ENCODE results near the gene CYB5R2. TPM values are rescaled to one million over a fixed set of nuclear protein-coding genes. Genes with fewer than 3 reads are reported as not detected.

Gene CYB5R2
- polyA plus RNA-seq, 4 donors: 26.0 to 30.9 (median 29.1) TPM

DNA sequence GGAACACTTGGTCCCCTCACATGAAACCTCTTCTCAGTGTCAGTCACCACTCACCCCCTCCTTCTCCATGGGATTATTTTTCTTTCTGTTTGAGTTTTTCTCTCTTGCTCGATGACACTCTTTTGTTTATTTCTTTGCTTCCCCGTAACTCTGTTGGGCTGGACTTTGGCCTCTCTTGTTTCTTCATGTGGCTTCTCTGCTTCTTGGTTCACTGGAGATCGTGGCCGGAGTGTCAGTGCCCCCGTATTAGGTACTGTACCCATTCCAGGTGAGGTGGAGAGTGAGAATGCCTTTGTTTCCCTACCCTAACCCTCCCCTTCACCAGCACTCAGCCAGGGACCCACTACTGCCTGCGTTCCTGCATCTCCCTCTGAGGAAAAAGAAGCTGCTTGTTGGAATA is 32.5 kb downstream of the CYB5R2 start:
- no peak for DNase-seq (ENCODE audit: low read depth in 4 of 4, low spot score in 2 of 4)

DNA sequence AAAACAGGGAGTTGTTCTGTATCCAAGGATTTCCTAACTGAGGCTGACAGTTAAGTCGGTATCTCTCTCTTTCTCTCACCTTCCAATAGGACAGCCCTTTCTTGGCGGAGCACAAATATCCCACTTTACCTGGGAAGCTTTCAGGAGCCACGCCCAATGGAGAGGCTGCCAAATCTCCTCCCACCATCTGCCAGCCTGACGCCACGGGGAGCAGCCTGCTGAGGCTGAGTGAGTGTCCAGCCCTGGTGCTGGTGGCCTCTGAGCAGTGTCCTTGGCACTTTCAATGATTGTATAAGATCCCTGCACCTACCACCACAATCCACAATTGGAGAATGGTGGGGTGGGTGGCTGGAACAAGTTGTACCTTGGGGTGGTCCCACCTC is 33.7 kb downstream of the CYB5R2 start:
- DNase-seq (ENCODE audit: low read depth in 4 of 4, low spot score in 2 of 4): no peak

DNA sequence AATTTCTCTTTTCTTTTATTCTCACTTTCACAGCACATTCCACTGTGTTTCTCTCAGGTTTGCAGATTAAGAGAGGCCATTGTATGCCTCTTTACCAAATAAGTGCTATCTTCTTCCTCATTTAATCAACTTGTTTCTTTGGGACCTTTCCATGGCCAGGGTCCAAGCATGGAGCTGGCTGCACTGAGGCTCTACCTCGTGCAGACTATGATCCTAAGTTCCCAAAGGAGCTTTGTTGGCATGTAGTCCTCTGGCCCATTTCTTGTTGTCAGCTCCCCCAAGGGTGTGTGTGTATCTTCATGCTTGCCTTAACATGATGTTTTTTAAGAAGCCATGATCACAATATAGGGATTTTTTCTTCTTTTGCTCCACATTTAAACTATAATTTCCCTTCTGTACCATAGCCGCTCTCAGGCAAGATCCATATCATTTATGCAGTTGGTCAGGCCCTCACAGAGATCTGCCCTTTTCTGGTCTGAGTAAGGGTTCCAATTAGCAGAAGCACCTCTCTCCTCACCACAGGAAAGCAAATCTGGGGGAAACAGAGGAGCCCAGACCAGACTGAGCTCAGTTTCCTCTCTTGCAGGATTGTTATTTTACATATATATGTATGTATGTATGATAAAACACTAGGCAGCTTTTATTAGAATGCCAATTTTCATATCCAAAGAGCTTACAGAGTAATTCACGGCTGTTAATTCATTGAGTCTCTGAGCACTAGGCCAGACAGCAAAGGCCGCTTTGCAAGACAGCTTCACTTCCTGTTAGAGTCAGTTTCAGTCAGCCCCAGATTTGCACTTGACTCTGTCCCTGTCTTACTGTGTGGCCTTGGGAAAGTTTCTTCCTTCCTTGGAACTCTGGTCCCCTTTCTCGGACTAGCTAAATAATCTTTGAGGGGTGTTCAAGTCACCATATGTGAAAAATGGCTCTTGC is 34.3 kb downstream of the CYB5R2 start:
- no peak for DNase-seq (ENCODE audit: low read depth in 4 of 4, low spot score in 2 of 4)

DNA sequence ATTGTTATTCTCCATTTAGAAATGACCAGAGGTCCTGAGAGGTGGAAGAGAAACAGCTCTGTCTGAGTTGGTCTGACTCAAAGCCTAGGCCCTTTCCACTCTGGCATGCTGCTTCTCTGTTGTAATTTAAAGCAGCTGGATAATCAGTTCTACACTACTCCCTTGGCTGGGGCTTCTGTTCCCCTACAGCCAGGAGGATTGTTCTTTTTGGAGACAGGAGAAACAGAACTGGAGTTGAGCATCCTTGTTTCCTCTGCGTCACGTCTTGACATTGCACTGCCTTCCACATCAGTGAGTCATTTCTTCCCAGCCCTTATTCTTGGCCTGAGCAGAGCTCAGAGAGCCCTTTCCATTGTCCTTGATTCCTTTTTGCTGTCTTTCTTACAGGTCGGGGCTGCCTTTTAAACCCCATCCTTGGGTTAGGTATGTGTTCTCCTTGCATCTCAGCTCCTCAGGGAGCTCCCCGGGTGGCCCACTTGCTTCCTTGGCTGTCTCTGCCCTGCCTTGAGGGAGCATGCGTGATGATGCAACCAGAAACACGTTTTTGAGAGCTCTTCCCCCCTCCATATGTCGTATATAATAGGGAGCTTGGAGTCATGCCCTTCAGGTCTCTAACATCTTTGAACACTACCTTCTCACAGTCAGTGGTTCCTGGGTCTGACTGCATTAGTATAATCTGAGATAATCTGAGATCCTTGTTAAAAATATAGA is 35.7 kb downstream of the CYB5R2 start:
- no peak for DNase-seq (ENCODE audit: low read depth in 4 of 4, low spot score in 2 of 4)

DNA sequence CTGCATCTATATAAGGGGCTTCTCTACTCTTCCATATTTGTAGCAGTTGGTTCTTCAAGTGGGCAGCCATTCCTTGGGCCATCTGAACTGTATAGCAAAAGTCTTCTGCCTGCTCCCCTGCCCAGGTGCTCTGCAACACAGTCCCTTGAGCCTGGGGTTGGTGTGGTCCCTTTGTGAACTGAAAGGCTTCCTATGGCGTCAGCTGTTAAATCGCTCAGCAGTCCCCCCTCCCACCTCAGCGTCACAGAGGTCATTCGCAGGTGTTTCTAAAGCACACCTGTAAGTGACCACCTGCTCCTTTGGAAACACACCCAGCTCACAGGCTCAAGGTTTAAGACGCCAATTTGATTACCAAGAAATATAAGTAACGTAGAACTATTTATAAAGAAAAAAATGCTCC is 37.0 kb downstream of the CYB5R2 start:
- DNase-seq (ENCODE audit: low read depth in 4 of 4, low spot score in 2 of 4): no peak

DNA sequence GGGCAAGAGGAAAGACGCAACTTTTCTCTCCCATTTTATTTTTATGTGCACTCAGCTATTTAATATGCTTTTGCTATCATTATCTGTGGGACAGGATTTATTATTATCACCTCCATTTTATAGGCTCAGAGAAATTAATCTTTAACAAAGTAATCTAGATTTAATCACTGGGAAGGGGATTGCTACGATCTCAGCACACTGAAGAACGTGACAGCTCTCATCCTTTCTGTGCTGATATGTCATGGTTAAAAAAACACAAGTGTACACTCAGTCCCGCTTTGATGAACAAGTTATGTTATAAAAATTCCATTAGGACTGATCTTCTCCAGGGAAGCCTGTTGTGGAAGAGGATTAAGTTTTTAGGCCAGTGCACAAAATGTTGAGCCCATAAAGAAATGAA is 37.6 kb downstream of the CYB5R2 start:
- DNase-seq (ENCODE audit: low read depth in 4 of 4, low spot score in 2 of 4): no peak

DNA sequence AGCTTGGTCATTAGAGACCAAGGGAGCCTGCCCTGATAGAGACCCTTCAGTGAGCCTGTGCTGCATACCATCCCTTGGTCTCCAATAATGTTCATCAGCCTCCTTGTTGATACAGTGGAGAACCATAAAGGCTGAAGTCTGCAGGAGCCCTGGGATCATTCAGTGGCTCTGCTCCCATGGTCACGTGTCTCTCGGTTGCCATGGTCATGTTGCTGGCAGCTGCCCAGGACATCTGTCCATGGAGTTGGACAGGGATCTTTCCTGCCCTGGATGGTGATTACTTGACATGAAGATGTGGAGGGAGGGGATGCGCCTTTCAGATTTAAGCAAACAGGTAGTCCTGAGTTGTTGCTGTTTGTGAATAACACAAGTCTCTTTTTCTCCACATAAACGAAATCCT is 38.2 kb downstream of the CYB5R2 start:
- no peak for DNase-seq (ENCODE audit: low read depth in 4 of 4, low spot score in 2 of 4)

DNA sequence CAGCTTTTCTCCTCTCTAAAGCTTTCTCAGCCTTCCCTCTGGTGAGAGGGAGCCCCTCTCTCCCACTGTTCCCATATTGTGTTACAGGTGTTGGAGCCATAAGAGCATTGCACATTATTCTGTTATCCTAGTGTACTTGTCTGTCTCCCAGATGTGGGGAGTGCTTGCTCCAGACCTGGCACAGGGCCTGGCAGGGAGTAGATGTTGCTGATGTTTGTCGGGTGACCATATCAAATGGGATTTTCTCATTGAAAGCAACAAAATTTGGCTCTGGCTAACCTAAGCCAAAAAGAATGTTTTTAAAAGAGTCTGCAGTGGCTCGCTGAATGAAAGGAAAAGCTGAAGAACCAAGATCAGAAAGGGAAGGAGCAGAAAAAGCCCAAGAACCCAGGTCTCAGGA is 41.1 kb downstream of the CYB5R2 start:
- DNase-seq (ENCODE audit: low read depth in 4 of 4, low spot score in 2 of 4): no peak

DNA sequence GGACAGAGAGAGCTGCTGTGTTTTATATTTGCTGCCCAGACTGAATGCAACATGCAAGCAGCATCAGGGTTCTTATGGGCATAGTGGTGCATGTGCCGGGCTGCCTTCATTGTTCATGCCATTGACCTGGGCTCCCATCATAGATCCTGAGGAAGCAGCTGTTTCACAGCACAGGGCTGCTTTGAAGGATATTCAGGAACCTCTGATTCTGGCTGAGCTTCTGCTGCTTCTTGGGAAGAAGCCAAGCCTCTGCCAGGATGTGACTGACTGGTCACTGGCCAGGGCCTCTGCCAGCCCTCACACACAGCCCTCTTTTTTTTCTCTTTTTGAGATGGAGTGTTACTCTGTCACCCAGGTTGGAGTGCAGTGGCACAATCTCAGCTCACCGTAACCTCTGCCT is 43.3 kb downstream of the CYB5R2 start:
- no peak for DNase-seq (ENCODE audit: low read depth in 4 of 4, low spot score in 2 of 4)

DNA sequence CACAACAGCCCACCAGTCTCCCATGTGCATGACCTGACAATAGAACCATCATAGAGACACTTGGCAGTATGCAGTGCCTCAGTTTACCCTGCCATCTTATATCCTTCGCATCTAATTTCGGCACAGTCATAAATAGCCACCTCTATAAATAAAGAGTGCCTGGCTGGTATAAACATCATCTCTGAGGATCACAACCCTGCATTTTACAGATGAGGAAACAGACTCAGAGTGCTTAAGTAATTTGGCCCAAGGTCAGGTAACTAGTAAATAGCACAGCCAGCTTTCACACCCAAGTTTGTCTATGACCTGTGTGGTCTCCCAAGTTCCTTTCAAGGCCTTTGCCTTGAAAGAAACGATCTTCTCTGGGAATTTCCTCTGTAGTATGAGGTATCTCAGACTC is 44.6 kb downstream of the CYB5R2 start:
- no peak for DNase-seq (ENCODE audit: low read depth in 4 of 4, low spot score in 2 of 4)

DNA sequence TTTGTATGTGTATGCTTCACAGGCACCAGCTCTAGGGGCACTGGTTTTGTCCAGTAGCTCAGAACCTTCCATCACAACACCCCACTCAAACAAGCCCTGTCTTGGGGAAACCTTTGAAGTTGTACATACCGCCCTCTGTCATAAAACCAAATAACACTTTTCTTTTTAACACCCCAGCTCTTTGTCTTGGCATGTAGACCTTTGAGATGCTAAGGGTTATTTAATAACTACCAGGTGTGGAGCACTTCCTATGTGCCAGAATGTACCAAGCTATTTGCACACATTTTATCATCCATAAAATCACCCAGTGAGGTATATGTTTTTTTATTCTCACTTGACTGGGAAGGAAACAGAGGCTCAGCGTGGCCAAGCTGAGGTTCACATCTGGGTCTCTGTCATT is 50.6 kb downstream of the CYB5R2 start:
- DNase-seq (ENCODE audit: low read depth in 4 of 4, low spot score in 2 of 4): no peak

DNA sequence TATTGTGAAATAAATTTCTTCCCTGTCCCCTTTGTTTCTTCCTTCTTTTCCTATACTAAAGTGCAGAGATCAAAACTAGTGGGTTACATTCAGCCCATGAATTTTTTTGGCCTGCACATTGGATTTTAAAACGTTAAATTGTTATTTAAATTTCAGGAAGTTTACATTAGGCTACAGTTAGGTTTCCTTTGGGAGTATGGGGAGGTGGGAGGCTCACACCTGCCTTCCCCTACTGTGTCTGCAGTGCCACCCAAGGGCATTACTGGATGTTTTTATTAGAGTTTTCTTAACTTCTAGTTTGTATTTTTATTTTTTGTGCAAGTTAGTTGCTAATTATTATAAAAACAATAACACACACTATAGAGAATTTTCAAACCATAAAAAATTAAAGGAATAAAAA is 51.7 kb downstream of the CYB5R2 start:
- no peak for DNase-seq (ENCODE audit: low read depth in 4 of 4, low spot score in 2 of 4)

DNA sequence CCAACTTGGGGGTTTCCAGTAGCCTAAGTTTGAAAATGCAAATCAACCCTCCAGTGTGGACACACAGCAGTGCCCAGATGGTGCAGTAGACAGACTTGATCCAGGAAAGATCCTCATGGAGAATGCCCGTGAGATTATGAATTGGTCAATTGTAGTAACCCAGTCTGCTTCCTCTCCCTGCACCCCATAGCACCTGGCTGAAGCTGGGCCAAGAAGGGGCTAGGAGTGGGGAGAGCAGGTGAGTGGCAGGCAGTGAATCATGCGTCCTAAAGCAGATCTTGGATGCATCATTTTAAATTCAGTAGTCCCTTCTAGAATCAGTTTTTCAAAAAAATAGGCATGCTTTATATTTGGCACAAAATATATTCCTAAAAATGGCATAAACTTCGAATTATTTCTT is 52.2 kb downstream of the CYB5R2 start:
- no peak for DNase-seq (ENCODE audit: low read depth in 4 of 4, low spot score in 2 of 4)

DNA sequence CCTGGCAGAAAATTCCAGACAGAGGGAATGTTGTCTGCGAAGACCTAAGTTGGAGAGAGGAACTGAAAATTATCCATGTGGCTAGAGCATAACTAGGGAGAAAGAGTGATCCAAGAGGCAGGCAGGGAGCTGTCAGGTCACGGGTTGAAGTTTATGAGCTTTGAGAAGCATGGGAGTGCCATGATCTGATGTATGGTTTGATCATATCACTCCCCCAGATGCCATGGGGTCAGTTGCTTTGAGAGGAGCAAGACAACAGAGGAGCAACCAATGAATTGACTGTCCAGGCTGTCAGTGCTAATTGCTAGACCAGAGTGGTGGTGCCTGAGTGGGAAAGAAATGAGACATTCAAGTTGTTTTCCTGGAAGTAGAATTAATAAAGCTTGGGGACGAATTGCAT is 54.0 kb downstream of the CYB5R2 start:
- DNase-seq (ENCODE audit: low read depth in 4 of 4, low spot score in 2 of 4): no peak

DNA sequence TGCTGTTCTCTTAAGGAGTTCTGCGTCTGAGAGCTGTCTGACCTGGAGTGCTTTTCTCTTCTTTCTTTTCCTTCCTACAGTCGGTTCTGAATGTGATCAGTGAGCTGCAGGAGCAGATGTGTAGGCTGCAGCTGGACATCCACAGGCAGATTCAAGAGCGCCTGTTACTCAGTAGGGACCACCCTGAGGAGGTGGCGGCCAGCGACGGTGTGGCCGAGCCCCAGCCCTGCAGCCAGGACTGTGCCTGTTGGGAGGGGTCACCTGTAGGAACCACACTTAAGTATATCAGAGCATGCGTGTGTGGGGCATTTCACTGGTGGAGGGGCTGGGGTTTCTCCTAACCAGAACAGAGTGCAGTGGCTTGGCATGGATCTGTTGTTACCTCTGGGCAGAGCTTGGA is 56.3 kb downstream of the CYB5R2 start:
- no peak for DNase-seq (ENCODE audit: low read depth in 4 of 4, low spot score in 2 of 4)

Other genes starting within 250 kb of the CYB5R2 start
- gene OLFML1, start 188.0 kb downstream of the CYB5R2 start, polyA plus RNA-seq (ENCODE audit: insufficient read length in 4 of 4): 10 to 100 TPM; 26.9 to 45.7 (median 38.3) TPM
- gene PPFIBP2, start 159.5 kb downstream of the CYB5R2 start, polyA plus RNA-seq (ENCODE audit: insufficient read length in 4 of 4): 10 to 100 TPM; 38.2 to 73.3 (median 61.1) TPM
- 1 to 10 TPM; 5.8 to 8.2 (median 7.1) TPM for gene OVCH2, start 33.0 kb upstream of the CYB5R2 start, polyA plus RNA-seq (ENCODE audit: insufficient read length in 4 of 4)
- gene OR5P2, start 123.4 kb upstream of the CYB5R2 start, polyA plus RNA-seq (ENCODE audit: insufficient read length in 4 of 4): under 1 TPM in 1 of 4 donors, not detected in 3; 0.14 TPM
- gene OR5P3, start 157.3 kb upstream of the CYB5R2 start, polyA plus RNA-seq (ENCODE audit: insufficient read length in 4 of 4): not detected